H9 (cell line): ENCODE measurements around the gene ARMH3. TPM values are rescaled to one million over a fixed set of nuclear protein-coding genes. Genes with fewer than 3 reads are reported as not detected.
A peak's percentile ranks its signal among the peaks of the same experiment; 100 is the strongest.

Source experiments
- DNase-seq: peaks from one replicate; pipeline ENCODE4 v3.0.0-alpha.2; 2017
- H2AFZ ChIP-seq: one replicate; pipeline ENCODE4 v1.6.1; 2013; ENCODE audit warnings: mild to moderate bottlenecking, low read length, control low read depth, moderate library complexity
- H2AK5ac ChIP-seq: 2 replicates; pipeline ENCODE4 v1.6.1; 2013; ENCODE audit warnings: low read length, control low read depth, mixed read lengths; ENCODE audit not compliant: insufficient read length
- H2BK120ac ChIP-seq: one replicate; pipeline ENCODE4 v1.6.1; 2013; ENCODE audit warnings: low read depth, mild to moderate bottlenecking, low read length, control low read depth, inconsistent platforms; ENCODE audit not compliant: poor library complexity, severe bottlenecking
- H2BK12ac ChIP-seq: 2 replicates; pipeline ENCODE4 v1.6.1; 2013; ENCODE audit warnings: low read length, control low read depth, mixed read lengths, low read depth; ENCODE audit not compliant: insufficient read length
- H2BK15ac ChIP-seq: 2 replicates; pipeline ENCODE4 v1.6.1; 2013; ENCODE audit warnings: low read depth, low read length, control low read depth
- H2BK20ac ChIP-seq: one replicate; pipeline ENCODE4 v1.6.1; 2013; ENCODE audit warnings: low read depth, mild to moderate bottlenecking, low read length, control low read depth, inconsistent platforms; ENCODE audit not compliant: poor library complexity, severe bottlenecking
- H2BK5ac ChIP-seq: 2 replicates; pipeline ENCODE4 v1.6.1; 2013; ENCODE audit warnings: low read length, control low read depth, mixed read lengths; ENCODE audit not compliant: insufficient read length
- H3K14ac ChIP-seq: 2 replicates; pipeline ENCODE4 v1.6.1; 2013; ENCODE audit warnings: low read length, control low read depth; ENCODE audit not compliant: insufficient read depth
- H3K18ac ChIP-seq: 2 replicates; pipeline ENCODE4 v1.6.1; 2013; ENCODE audit warnings: low read depth, mild to moderate bottlenecking, mixed read lengths, low read length, control low read depth; ENCODE audit not compliant: insufficient read length
- H3K23ac ChIP-seq: 2 replicates; pipeline ENCODE4 v1.6.1; 2013; ENCODE audit warnings: low read length, control low read depth, mixed read lengths, low read depth; ENCODE audit not compliant: insufficient read length
- H3K23me2 ChIP-seq: 2 replicates; pipeline ENCODE4 v1.6.1; 2013; ENCODE audit warnings: low read depth, mild to moderate bottlenecking, mixed read lengths, low read length, control low read depth; ENCODE audit not compliant: insufficient read length, poor library complexity, severe bottlenecking
- H3K27ac ChIP-seq: 2 replicates; pipeline ENCODE4 v1.5.1; 2013; ENCODE audit warnings: low read length, control low read depth, mixed read lengths, low read depth; ENCODE audit not compliant: insufficient read length
- H3K27me3 ChIP-seq: 2 replicates; pipeline ENCODE4 v1.6.1; 2013; ENCODE audit warnings: low read length, control low read depth, inconsistent platforms; ENCODE audit not compliant: insufficient read depth
- H3K4ac ChIP-seq: 2 replicates; pipeline ENCODE4 v1.6.1; 2013; ENCODE audit warnings: low read depth, mild to moderate bottlenecking, control low read depth, inconsistent platforms, low read length, moderate library complexity
- H3K4me1 ChIP-seq: 2 replicates; pipeline ENCODE4 v1.6.1; 2013; ENCODE audit warnings: low read length, control low read depth, inconsistent platforms; ENCODE audit not compliant: insufficient read depth
- H3K4me2 ChIP-seq: 2 replicates; pipeline ENCODE4 v1.6.1; 2013; ENCODE audit warnings: low read length, control low read depth, mixed read lengths; ENCODE audit not compliant: insufficient read length, insufficient read depth
- H3K56ac ChIP-seq: 2 replicates; pipeline ENCODE4 v1.6.1; 2013; ENCODE audit warnings: low read depth, mild to moderate bottlenecking, mixed read lengths, low read length, control low read depth; ENCODE audit not compliant: insufficient read length
- H3K79me1 ChIP-seq: 2 replicates; pipeline ENCODE4 v1.6.1; 2013; ENCODE audit warnings: low read depth, mild to moderate bottlenecking, moderate library complexity, low read length, control low read depth, inconsistent platforms; ENCODE audit not compliant: insufficient read depth, poor library complexity, severe bottlenecking
- H3K79me2 ChIP-seq: 2 replicates; pipeline ENCODE4 v1.6.1; 2013; ENCODE audit warnings: low read length, control low read depth, inconsistent platforms; ENCODE audit not compliant: insufficient read depth
- H3K9ac ChIP-seq: 2 replicates; pipeline ENCODE4 v1.6.1; 2013; ENCODE audit warnings: low read length, control low read depth, mixed read lengths; ENCODE audit not compliant: insufficient read length; ENCODE audit errors: extremely low read depth
- H3K9me3 ChIP-seq: one replicate; pipeline ENCODE4 v1.6.1; 2013; ENCODE audit warnings: low read depth, low read length, inconsistent platforms; ENCODE audit not compliant: control insufficient read depth
- H3T11ph ChIP-seq: one replicate; pipeline ENCODE4 v1.6.1; 2013; ENCODE audit warnings: mild to moderate bottlenecking, low read length, control low read depth, inconsistent platforms
- H4K20me1 ChIP-seq: one replicate; pipeline ENCODE4 v1.6.1; 2013; ENCODE audit not compliant: control insufficient read depth, insufficient read length, insufficient read depth
- H4K5ac ChIP-seq: 2 replicates; pipeline ENCODE4 v1.6.1; 2013; ENCODE audit warnings: low read depth, mild to moderate bottlenecking, mixed read lengths, low read length, control low read depth; ENCODE audit not compliant: insufficient read length
- H4K8ac ChIP-seq: replicated peaks from 2 replicates; pipeline ENCODE4 v1.6.1; 2013; ENCODE audit warnings: low read length, control low read depth, mixed read lengths, low read depth; ENCODE audit not compliant: insufficient read length
- H4K91ac ChIP-seq: 2 replicates; pipeline ENCODE4 v1.6.1; 2013; ENCODE audit warnings: low read depth, mild to moderate bottlenecking, moderate library complexity, mixed read lengths, low read length, control low read depth; ENCODE audit not compliant: insufficient read length
- H3K27ac Mint-ChIP-seq, 3 experiments: 2 replicates in 2 of 3; 3 replicates in 1 of 3; pipeline ENCODE4 v1.8.0; 2020 to 2021; ENCODE audit warnings: mixed read lengths in 3 of 3, mild to moderate bottlenecking in 1 of 3, moderate library complexity in 1 of 3
- H3K27me3 Mint-ChIP-seq: 2 replicates; pipeline ENCODE4 v1.8.0; 2021; ENCODE audit warnings: low read depth, mild to moderate bottlenecking, moderate library complexity, mixed read lengths
- H3K36me3 Mint-ChIP-seq, 3 experiments: 2 replicates in 2 of 3; 3 replicates in 1 of 3; pipeline ENCODE4 v1.8.0; 2020 to 2021; ENCODE audit warnings: low read depth in 3 of 3, mixed read lengths in 3 of 3; ENCODE audit not compliant: insufficient read depth in 1 of 3
- H3K4me1 Mint-ChIP-seq, 2 experiments: 2 replicates each; pipeline ENCODE4 v1.8.0; 2020; ENCODE audit warnings: mixed read lengths in 2 of 2
- H3K4me3 Mint-ChIP-seq, 2 experiments: 2 replicates in 1 of 2; 3 replicates in 1 of 2; pipeline ENCODE4 v1.8.0; 2020 to 2021; ENCODE audit warnings: mild to moderate bottlenecking in 2 of 2, mixed read lengths in 2 of 2, moderate library complexity in 1 of 2
- H3K9me3 Mint-ChIP-seq, 2 experiments: 2 replicates in 1 of 2; 3 replicates in 1 of 2; pipeline ENCODE4 v1.8.0; 2020; ENCODE audit warnings: mild to moderate bottlenecking in 2 of 2, mixed read lengths in 2 of 2, moderate library complexity in 1 of 2
- WGBS: extraction: QIAGEN DNeasy Blood & Tissue Kit; methylation state at CpG from one replicate; pipeline ENCODE4 v1.1.7; 2013; ENCODE audit warnings: missing lambda C conversion rate, low lambda C conversion rate, mixed read lengths; ENCODE audit not compliant: insufficient read length; ENCODE audit errors: extremely low coverage; 5-methylcytosine and 5-hydroxymethylcytosine counted together
- total RNA-seq: library from RNA; stranded (reverse); gene quantifications from 2 replicates; pipeline ENCODE4 v1.2.1, GENCODE V29; 2021
- TF ChIP-seq, protein P1 (sequence below): fragments of 200-600 bp; sonication (generic); conservative IDR thresholded peaks from 3 replicates; pipeline ENCODE4 v1.8.0; 2021; ENCODE audit warnings: antibody characterized with exemption, mild to moderate bottlenecking

The ARMH3 gene
- total RNA-seq, 1 experiment from 2014 or later: 20.4 TPM

DNA sequence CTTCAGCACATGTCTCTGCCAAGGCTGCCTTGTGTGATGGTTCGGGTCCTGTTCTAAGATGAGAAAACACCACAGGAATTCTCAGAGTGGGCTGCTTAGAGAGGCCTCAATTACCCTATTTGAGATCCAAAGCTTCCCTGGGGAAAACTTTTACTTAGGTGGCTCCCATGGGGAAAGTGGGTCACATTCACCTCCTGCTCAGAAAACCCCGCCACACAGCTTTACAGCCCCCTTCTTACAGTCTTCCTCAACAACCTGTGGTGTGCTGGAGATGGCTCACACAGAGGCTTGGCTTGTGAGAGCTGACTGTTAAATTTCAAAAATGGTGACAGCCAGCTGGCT is 175.8 kb downstream of the ARMH3 start:
- Histone ChIP-seq H4K8ac (no peak overlapping the region), H3K4me2 (no peak overlapping the region), H3K23ac (no peak overlapping the region), H3T11ph (no peak overlapping the region), H3K4ac (no peak overlapping the region), H3K79me1 (no peaks in the 10 kb centered on the region), H3K9me3 (no peaks in the 10 kb centered on the region), H3K4me1 (no peaks in the 10 kb centered on the region; the same call in 1 of the 2 replicates), H3K27ac (no peak overlapping the region), H3K18ac (no peak overlapping the region), H4K5ac (no peak overlapping the region), H2AK5ac (no peak overlapping the region), H3K14ac (no peak overlapping the region), H3K9ac (no peak overlapping the region), H2BK12ac (no peak overlapping the region), H4K91ac (no peak overlapping the region), H2BK20ac (no peak overlapping the region), H3K56ac (no peak overlapping the region), H2BK5ac (no peak overlapping the region), H3K27me3 (no peaks in the 10 kb centered on the region), H3K79me2 (no peaks in the 10 kb centered on the region), H2BK15ac (no peak overlapping the region), H2AFZ (no peak overlapping the region), H4K20me1 (no peaks in the 10 kb centered on the region), H2BK120ac (no peak overlapping the region), H3K23me2 (no peaks in the 10 kb centered on the region)
- TF ChIP-seq, protein P1, sequence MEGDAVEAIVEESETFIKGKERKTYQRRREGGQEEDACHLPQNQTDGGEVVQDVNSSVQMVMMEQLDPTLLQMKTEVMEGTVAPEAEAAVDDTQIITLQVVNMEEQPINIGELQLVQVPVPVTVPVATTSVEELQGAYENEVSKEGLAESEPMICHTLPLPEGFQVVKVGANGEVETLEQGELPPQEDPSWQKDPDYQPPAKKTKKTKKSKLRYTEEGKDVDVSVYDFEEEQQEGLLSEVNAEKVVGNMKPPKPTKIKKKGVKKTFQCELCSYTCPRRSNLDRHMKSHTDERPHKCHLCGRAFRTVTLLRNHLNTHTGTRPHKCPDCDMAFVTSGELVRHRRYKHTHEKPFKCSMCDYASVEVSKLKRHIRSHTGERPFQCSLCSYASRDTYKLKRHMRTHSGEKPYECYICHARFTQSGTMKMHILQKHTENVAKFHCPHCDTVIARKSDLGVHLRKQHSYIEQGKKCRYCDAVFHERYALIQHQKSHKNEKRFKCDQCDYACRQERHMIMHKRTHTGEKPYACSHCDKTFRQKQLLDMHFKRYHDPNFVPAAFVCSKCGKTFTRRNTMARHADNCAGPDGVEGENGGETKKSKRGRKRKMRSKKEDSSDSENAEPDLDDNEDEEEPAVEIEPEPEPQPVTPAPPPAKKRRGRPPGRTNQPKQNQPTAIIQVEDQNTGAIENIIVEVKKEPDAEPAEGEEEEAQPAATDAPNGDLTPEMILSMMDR: no peak
- no CpG with 5 or more reads among the region's 2 CpGs for WGBS
- Mint-ChIP-seq H3K27me3 (no peaks in the 10 kb centered on the region), H3K4me1 (peaks cover 3 to 24% of the 10 kb centered on the region in 2 experiments), H3K36me3 (no peaks in the 10 kb centered on the region), H3K27ac (peak overlapping the region in 1 of 3 experiments; percentile 15; a peak in 3 of 7 replicates), H3K4me3 (no peak overlapping the region), H3K9me3 (no peaks in the 10 kb centered on the region)
- DNase-seq: no peak
